SH-SY5Y (cell line): ENCODE measurements around the gene CLEC14A.

Experiments
- GATA2 ChIP-seq: IDR thresholded peaks from 2 replicates; pipeline ENCODE4 v1.6.1; 2011; ENCODE audit warnings: mild to moderate bottlenecking, low read depth, low read length
- GATA3 ChIP-seq: IDR thresholded peaks from 2 replicates; pipeline ENCODE4 v1.6.1; 2011; ENCODE audit warnings: low read depth, mild to moderate bottlenecking, low read length, moderate library complexity

GRCh38 chr14:38302966-38303365 lies 47.1 kb upstream of the CLEC14A start:
- TF ChIP-seq GATA2 (no peak), GATA3 (no peak)
